ENCODE results near the gene THOC7. TPM values are rescaled to one million over a fixed set of nuclear protein-coding genes. Genes with fewer than 3 reads are reported as not detected.

Gene THOC7
- total and polyA plus RNA-seq, 2 donors (not counting 3 experiments of a cell fraction or from before 2014, with no cell fraction given), result 16.9 to 68.7 TPM

DNA sequence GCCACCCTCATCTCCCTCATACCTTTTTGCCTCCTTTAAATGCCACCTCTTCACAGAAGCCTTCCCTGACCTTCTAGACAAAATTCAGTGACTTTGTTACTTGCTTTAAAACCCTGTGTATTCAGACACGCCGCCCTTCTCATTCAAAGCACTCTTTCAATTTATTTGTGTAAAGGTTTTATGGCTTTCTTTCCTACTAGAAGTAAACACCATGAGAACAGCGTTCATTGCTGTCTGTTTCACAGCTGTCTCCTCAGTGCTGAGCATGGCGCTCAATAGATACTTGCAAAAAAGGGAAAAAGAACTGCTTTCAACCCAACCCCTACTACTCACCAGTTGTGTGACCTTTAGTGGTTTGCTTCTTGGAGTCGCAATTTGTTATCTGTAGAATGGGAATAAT is 17.0 kb upstream of the THOC7 start:
- FAIRE-seq (no peak), DNase-seq (ENCODE audit: low read depth, low spot score) (no peak)
- TF ChIP-seq POLR2A (IDR thresholded peaks at IDR 0.05; ENCODE audit: low read depth, low read length) (no peak), FOS (IDR thresholded peaks at IDR 0.05; ENCODE audit: borderline replicate concordance, insufficient read depth, low read length) (no peak), MYC (IDR thresholded peaks at IDR 0.05; ENCODE audit: low read depth, low read length) (no peak), JUN (IDR thresholded peaks at IDR 0.05; ENCODE audit: borderline replicate concordance, insufficient read depth, insufficient read length, low read depth) (no peak), POLR2AphosphoS5 (IDR thresholded peaks at IDR 0.05; ENCODE audit: insufficient read depth, low read depth, low read length) (no peak), EZH2 (IDR thresholded peaks at IDR 0.05; ENCODE audit: borderline replicate concordance, low read depth, low read length, severe bottlenecking) (no peak), GATA2 (IDR thresholded peaks at IDR 0.05; ENCODE audit: insufficient read depth, insufficient read length, low read depth, low read length) (no peak)
- TF ChIP-seq, protein P1, sequence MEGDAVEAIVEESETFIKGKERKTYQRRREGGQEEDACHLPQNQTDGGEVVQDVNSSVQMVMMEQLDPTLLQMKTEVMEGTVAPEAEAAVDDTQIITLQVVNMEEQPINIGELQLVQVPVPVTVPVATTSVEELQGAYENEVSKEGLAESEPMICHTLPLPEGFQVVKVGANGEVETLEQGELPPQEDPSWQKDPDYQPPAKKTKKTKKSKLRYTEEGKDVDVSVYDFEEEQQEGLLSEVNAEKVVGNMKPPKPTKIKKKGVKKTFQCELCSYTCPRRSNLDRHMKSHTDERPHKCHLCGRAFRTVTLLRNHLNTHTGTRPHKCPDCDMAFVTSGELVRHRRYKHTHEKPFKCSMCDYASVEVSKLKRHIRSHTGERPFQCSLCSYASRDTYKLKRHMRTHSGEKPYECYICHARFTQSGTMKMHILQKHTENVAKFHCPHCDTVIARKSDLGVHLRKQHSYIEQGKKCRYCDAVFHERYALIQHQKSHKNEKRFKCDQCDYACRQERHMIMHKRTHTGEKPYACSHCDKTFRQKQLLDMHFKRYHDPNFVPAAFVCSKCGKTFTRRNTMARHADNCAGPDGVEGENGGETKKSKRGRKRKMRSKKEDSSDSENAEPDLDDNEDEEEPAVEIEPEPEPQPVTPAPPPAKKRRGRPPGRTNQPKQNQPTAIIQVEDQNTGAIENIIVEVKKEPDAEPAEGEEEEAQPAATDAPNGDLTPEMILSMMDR (IDR thresholded peaks at IDR 0.05; ENCODE audit: extremely low read depth in 1 of 2, insufficient read depth in 1 of 2, low read depth in 1 of 2, low read length in 2 of 2), result no peak
- TF ChIP-seq, protein P2, sequence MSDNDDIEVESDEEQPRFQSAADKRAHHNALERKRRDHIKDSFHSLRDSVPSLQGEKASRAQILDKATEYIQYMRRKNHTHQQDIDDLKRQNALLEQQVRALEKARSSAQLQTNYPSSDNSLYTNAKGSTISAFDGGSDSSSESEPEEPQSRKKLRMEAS (IDR thresholded peaks at IDR 0.05; ENCODE audit: insufficient read depth, insufficient read length), result no peak
- Histone ChIP-seq H3K9ac (replicated peaks; ENCODE audit: extremely low read depth, insufficient read depth, low read length) (no peak overlapping the region), H3K79me2 (ENCODE audit: control insufficient read depth, insufficient read depth, low read length) (peaks cover 44% of the 10 kb centered on the region), H3K27me3 (ENCODE audit: control insufficient read depth in 2 of 2, insufficient read depth in 2 of 2, low read length in 2 of 2) (no peaks in the 10 kb centered on the region), H3K4me1 (ENCODE audit: control insufficient read depth, extremely low read depth, insufficient read depth, low read length) (no peaks in the 10 kb centered on the region), H2AFZ (ENCODE audit: low read depth, low read length) (no peak overlapping the region), H3K4me2 (ENCODE audit: insufficient read depth, low read length) (no peak overlapping the region), H3K27ac (ENCODE audit: insufficient read depth, low read depth, low read length) (no peak overlapping the region), H3K9me1 (replicated peaks; ENCODE audit: control insufficient read depth, extremely low read depth, insufficient read depth, low read length) (no peaks in the 10 kb centered on the region), H3K36me3 (ENCODE audit: control insufficient read depth in 2 of 2, extremely low read depth in 1 of 2, insufficient read depth in 2 of 2, low read length in 2 of 2) (no peaks in the 10 kb centered on the region), H4K20me1 (replicated peaks; ENCODE audit: control insufficient read depth, extremely low read depth, insufficient read depth, low read length) (peaks cover 5% of the 10 kb centered on the region), H3K4me3 (replicated peaks in 1 of 3; ENCODE audit: insufficient read depth in 1 of 3, low read depth in 1 of 3, low read length in 3 of 3) (no peak overlapping the region), H3K9me3 (replicated peaks; ENCODE audit: control insufficient read depth, insufficient read depth, low read length) (no peaks in the 10 kb centered on the region)
- dilution Hi-C loops (cut with MboI; ENCODE audit: extremely low pct_ligation_motif_present, low sequenced_read_pairs), result no loop called here
- ChIA-PET CTCF (no interaction called here), POLR2A (no interaction called here)
- no TSS peak for BruUV-seq (replicated peaks)
- intact Hi-C loops (cut with micrococcal nuclease), result no loop called here
